ENCODE results near the gene TSSC4.

Gene TSSC4

DNA sequence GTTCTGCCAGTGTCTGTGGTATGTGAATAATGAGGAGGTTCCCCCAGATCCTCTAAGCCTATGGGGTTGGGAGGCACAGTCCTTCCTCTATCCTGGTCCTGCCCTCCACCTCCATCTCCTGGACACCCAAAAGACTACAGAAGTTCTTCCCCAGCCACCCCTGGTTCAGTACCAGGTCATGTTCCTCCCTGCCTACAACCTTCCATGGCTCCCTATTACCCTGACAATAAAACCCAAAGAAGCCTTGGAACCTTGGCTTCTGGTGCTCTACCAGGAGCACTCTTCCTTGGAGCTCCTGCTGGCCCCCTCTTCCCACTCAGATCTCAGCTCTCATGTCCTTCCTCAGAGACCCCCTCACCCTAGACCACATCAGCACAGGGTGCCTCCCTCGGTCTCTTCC, 30.8 kb downstream of the TSSC4 start:
- in situ Hi-C loops (cut with HindIII; ENCODE audit: low sequenced_read_pairs): no loop called here

- in situ Hi-C loops (cut with HindIII; ENCODE audit: low sequenced_read_pairs): no loop called here
Observed at GRCh38 chr11:2432171-2432621, 31.6 kb downstream of the TSSC4 start.

- in situ Hi-C loops (cut with HindIII; ENCODE audit: low sequenced_read_pairs): no loop called here
Observed at GRCh38 chr11:2432628-2433071, 32.1 kb downstream of the TSSC4 start.

GRCh38 chr11:2433106-2433925, 32.8 kb downstream of the TSSC4 start:
- in situ Hi-C loops (cut with HindIII; ENCODE audit: low sequenced_read_pairs): no loop called here

GRCh38 chr11:2434008-2434407, 33.5 kb downstream of the TSSC4 start:
- in situ Hi-C loops (cut with HindIII; ENCODE audit: low sequenced_read_pairs): no loop called here

DNA sequence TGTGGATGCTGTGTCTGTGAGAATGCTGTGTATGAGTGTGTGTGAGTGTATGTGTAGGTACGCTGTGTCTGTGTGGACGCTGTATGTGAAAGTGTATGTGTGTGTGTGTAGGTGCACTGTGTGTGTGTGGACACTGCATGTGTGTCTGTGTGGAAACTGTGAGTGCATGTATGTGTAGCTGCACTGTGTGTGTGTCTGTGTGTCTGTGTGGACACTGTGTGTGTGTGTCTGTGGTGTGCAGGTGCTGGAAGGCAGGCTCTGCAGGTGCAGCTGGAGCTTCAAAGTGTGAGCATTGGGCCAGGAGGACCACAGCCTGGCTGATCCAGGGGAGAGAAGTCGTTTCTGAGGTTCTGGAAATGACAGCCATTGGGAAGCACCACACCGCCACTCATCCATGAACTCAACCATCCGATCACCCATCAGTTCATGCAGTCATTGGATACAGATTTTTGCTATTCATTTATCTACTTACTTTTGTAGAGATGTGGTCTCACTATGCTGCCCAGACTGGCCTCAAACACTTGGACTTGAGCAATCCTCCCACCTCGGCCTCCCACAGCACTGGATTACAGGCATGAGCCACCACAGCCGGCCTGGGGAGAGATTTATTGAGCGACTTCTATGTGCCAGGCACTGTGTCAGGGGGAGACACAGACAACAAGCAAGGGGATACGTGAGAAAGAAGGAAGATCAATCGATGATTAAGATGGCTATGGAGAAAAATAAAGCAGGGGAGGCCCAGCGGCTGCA, 34.1 kb downstream of the TSSC4 start:
- in situ Hi-C loops (cut with HindIII; ENCODE audit: low sequenced_read_pairs): no loop called here

DNA sequence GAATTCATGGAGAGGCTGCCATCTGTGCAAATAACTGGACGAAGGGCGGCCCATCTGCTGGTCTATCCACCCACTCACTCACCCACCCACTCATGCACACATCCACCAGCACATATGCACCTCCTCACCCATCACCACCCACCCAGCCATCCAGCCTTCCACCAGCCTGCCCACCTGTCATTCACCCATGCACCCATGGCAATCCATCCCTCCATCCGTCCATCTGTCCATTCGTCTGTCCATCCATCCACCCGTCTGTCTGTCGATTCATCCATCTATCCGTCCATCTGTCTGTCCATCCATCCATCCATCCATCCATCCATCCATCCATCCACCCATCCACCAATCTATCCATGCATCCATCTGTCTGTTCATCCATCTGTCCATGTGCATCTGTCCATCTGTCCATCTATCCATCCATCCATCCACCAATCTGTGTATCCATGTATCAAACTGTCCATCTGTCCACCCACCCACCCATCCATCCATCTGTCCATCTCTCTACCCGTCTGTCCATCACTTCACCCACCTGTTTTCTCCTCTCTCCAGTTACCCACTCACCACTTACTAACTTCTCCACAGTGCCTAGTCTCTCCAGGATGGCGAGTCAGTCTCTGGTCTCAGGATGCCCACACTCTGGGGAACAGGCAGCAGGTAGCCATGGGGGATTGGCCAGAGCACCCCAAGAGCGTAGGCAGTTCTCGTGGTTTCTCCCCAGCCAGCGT, 34.9 kb downstream of the TSSC4 start:
- in situ Hi-C loops (cut with HindIII; ENCODE audit: low sequenced_read_pairs): no loop called here

GRCh38 chr11:2436013-2436520, 35.5 kb downstream of the TSSC4 start:
- in situ Hi-C loops (cut with HindIII; ENCODE audit: low sequenced_read_pairs): no loop called here

- in situ Hi-C loops (cut with HindIII; ENCODE audit: low sequenced_read_pairs): no loop called here
Observed at GRCh38 chr11:2436521-2437031, 36.0 kb downstream of the TSSC4 start.

DNA sequence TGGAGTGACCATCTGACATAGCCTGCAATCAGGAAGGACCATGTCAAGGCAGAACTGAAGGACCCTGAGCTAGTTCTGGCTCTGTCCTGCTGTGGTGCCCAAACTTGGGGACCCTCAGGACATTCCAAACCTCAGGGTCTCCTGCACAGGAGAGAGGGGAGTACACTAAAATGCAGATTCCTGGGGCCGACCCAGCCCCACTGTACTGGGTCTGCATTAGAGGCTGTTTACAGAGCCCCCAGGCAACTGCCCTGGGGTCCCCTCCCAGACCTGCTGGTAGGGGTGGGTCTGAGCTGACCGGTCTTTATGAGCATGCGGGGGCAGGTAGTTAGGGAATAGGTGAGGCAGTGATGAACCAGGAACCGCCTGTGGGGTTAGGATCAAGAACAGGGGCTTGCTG, 37.0 kb downstream of the TSSC4 start:
- in situ Hi-C loops (cut with HindIII; ENCODE audit: low sequenced_read_pairs): no loop called here

DNA sequence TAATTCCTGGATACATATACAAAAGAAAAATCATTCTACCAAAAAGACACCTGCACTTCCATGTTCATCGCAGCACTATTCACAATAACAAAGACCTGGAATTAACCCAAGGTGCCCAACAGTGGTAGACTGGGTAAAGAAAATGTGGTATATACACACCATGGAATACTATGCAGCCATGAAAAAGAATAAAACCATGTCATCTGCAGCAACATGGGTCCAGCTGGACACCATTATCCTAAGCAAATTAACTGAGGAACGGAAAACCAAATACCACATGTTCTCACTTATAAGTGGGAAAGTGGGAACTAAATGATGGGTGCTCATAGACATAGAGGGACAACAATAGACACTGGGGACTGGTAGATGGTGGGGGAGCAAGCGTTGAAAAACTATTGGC, 39.3 kb downstream of the TSSC4 start:
- in situ Hi-C loops (cut with HindIII; ENCODE audit: low sequenced_read_pairs): no loop called here

DNA sequence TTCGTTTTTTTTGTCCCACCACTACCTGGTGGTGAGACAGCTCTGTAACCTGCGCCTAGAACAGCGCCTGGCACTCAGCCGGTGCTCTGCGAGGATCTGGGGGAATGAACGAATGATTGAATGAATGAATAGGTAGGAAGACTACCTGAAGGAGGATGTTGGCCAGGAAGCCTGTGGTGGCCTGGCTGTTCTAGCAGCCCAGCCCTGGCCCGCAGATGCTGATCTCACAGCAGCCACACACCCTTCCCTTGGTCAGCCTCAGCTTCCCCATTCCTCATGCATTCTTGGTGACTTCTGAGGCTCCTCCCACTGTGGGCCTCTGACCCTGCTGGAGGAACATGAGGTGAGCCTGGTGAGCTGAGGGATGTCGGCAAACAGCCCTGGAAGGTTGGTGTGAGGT, 40.1 kb downstream of the TSSC4 start:
- in situ Hi-C loops (cut with HindIII; ENCODE audit: low sequenced_read_pairs): no loop called here

- in situ Hi-C loops (cut with HindIII; ENCODE audit: low sequenced_read_pairs): no loop called here
Observed at GRCh38 chr11:2441171-2441570, 40.6 kb downstream of the TSSC4 start.

DNA sequence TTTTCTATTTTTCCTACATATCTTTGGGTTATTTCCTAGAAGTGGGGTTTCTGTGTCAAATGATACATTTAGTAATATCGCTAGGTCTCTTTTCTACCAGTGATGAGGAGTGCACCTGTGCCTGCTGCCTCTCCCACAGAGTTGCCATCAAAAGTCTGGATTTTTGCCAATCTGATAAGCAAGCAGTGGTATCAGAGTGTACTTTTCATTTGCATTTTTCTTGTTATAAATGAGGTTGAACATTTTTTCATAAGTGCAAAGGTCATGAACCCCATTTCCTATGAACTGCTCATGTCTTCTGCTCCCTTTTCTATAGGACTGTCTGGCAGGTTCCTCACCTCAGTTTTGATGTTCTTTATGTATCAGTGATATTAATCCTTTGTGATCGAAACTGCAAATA, 42.0 kb downstream of the TSSC4 start:
- in situ Hi-C loops (cut with HindIII; ENCODE audit: low sequenced_read_pairs): no loop called here

DNA sequence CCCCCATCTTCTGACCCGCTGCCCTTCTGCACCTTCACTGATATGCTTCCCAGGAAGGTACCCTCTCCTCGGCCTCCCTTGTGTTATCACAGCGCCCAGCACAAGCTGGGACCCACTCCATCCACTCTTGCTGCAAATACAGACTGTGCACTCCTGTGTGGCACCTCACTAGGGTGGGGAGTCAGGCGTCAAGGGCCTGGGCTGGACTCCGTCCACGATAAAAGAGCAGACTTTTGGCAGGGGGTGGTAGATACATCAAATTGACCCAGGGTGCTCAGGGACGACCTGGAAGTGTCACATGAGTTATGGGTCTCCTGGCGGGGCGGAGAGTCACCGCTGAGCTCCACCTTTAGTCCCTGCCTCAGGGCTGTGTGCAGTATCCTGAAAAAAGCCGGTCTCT, 42.9 kb downstream of the TSSC4 start:
- in situ Hi-C loops (cut with HindIII; ENCODE audit: low sequenced_read_pairs): no loop called here

DNA sequence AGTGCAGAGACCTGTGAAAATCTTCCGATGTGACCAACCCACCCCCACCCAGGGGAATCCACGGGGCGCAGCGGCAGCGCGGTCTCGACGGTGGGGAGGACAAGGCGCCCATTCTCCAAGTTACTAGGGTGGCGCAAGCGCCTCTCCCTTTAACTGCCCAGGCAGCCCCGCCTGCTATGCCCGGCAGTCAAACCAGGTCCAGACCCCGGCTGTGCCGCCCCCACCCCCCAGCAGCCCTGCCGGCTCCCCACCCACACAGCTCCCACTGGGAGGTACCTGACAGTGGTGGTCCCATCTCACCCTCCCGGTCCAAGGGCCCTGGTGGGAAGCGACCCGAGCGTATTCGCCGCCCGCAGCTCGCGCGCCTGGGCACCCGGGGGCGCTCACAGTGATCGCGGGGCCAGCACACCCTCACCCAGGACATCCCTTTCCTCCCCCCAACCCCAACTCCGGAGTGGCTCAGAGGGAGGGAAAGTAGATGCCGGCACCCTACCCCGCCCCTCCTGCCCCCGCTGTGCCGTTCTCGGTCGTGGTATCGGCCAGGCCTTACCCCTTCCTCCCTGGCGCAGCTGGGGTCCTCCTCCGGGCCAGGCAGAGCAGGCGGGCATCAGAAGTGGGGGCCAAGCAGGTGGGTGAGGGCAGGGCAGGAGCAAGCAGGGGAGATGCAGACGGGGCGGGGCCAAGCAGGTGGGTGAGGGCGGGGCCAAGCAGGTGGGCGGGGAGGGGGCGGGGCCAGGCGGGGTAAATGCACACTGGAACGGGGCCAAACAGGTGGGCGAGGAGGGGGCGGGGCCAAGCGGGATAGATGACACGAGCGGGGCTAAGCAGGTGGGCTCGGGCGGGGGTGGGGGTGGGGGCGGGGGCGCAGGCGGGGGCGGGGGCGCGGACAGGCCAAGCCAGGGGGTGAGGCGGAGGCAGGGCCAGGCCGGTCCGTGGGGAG, 43.6 kb downstream of the TSSC4 start, which contains the start of gene TRPM5:
TSS of gene TRPM5 (minus strand) at position 634 of the 940 bp plus-strand sequence. CDS start 21,478 bp downstream, outside the sequence.
- in situ Hi-C loops (cut with HindIII; ENCODE audit: low sequenced_read_pairs): no loop called here

GRCh38 chr11:2444821-2445745, 44.5 kb downstream of the TSSC4 start, which contains the start of gene KCNQ1:
TSS of gene KCNQ1 (plus strand) at chr11:2445008. CDS start at chr11:2445099, 91 bp downstream.
- in situ Hi-C loops (cut with HindIII; ENCODE audit: low sequenced_read_pairs): no loop called here

- in situ Hi-C loops (cut with HindIII; ENCODE audit: low sequenced_read_pairs): no loop called here
Observed at GRCh38 chr11:2445746-2446551, 45.4 kb downstream of the TSSC4 start.
